CD4-positive, alpha-beta T cell treated with Interleukin-1 beta for 1 hour (primary cell): ENCODE measurements around the gene BHMT2.

Experiments
- DNase-seq, 2 donors: peaks; one replicate each; pipeline ENCODE4 v3.0.0-alpha.2; 2020 to 2022

Gene BHMT2

GRCh38 chr5:79124607-79125006, 55.0 kb downstream of the BHMT2 start:
- DNase-seq: no peak

- DNase-seq: no peak
Measured at GRCh38 chr5:79130781-79131180, 61.2 kb downstream of the BHMT2 start.

- DNase-seq: peak in 1 of 2 donors; percentile 35
Measured at GRCh38 chr5:79133121-79133656, 63.6 kb downstream of the BHMT2 start.

- peak; percentile 51 to 63 for DNase-seq
Measured at GRCh38 chr5:79133657-79134451, 64.3 kb downstream of the BHMT2 start.

- no peak for DNase-seq
Measured at GRCh38 chr5:79135790-79136553, 66.4 kb downstream of the BHMT2 start.

GRCh38 chr5:79136618-79137017, 67.1 kb downstream of the BHMT2 start:
- DNase-seq: no peak
